Activated CD4-positive, alpha-beta T cell treated with anti-CD3 and anti-CD28 coated beads, Interleukin-2, amount 50 U/mL, for 48 hours (primary cell): Measurements from ENCODE around the gene SLC8A1.

Experiments used
- DNase-seq, 2 experiments: peaks; one replicate each; pipeline ENCODE4 v3.0.0-alpha.2; 2020

SLC8A1 gene

GRCh38 chr2:40451918-40452605, at the start of gene SLC8A1:
Gene SLC8A1, minus strand, starts transcription at chr2:40452090.
- no peak for DNase-seq

- DNase-seq = no peak
These were observed 47.5 kb upstream of the SLC8A1 start for GRCh38 chr2:40499437-40499836.

- DNase-seq = no peak
These were observed 45.5 kb upstream of the SLC8A1 start for GRCh38 chr2:40497251-40497859.

GRCh38 chr2:40489678-40489960, 37.7 kb upstream of the SLC8A1 start:
- DNase-seq = no peak

- DNase-seq = no peak
These were observed 37.2 kb upstream of the SLC8A1 start for GRCh38 chr2:40488927-40489677.

GRCh38 chr2:40488101-40488601, 36.3 kb upstream of the SLC8A1 start:
- no peak for DNase-seq

- no peak for DNase-seq
These were observed 35.7 kb upstream of the SLC8A1 start for GRCh38 chr2:40487602-40488001.

GRCh38 chr2:40485854-40486253, 34.0 kb upstream of the SLC8A1 start:
- DNase-seq = no peak

- no peak for DNase-seq
These were observed 33.4 kb upstream of the SLC8A1 start for GRCh38 chr2:40485318-40485717.

GRCh38 chr2:40483549-40484243, 31.8 kb upstream of the SLC8A1 start:
- DNase-seq = no peak

GRCh38 chr2:40480596-40480995, 28.7 kb upstream of the SLC8A1 start:
- no peak for DNase-seq

GRCh38 chr2:40480073-40480472, 28.2 kb upstream of the SLC8A1 start:
- DNase-seq = no peak

- no peak for DNase-seq
These were observed 25.5 kb upstream of the SLC8A1 start for GRCh38 chr2:40477361-40477760.

GRCh38 chr2:40476436-40476835, 24.5 kb upstream of the SLC8A1 start:
- no peak for DNase-seq

- no peak for DNase-seq
These were observed 22.4 kb upstream of the SLC8A1 start for GRCh38 chr2:40474306-40474705.

GRCh38 chr2:40471866-40472265, 20.0 kb upstream of the SLC8A1 start:
- no peak for DNase-seq

GRCh38 chr2:40470822-40471813, 19.2 kb upstream of the SLC8A1 start:
- no peak for DNase-seq

GRCh38 chr2:40466935-40467572, 15.2 kb upstream of the SLC8A1 start:
- no peak for DNase-seq

GRCh38 chr2:40466332-40466906, 14.5 kb upstream of the SLC8A1 start:
- no peak for DNase-seq

- no peak for DNase-seq
These were observed 11.2 kb upstream of the SLC8A1 start for GRCh38 chr2:40463112-40463511.

- DNase-seq = no peak
These were observed 6.4 kb upstream of the SLC8A1 start for GRCh38 chr2:40458271-40458794.
